ES-I3 (cell line): ENCODE measurements around the gene KRT71.

ENCODE experiments used
- H3K36me3 ChIP-seq: 2 replicates; pipeline ENCODE4 v1.6.1; 2013; ENCODE audit warnings: mild to moderate bottlenecking, low read length, control low read depth, moderate library complexity; ENCODE audit not compliant: insufficient read depth
- H3K4me1 ChIP-seq: 2 replicates; pipeline ENCODE4 v1.6.1; 2013; ENCODE audit warnings: mild to moderate bottlenecking, control low read depth, low read length; ENCODE audit not compliant: insufficient read depth
- H3K9ac ChIP-seq: 2 replicates; pipeline ENCODE4 v1.6.1; 2013; ENCODE audit warnings: low read depth, mild to moderate bottlenecking, low read length, moderate library complexity
- H3K9me3 ChIP-seq: 2 replicates; pipeline ENCODE4 v1.6.1; 2013; ENCODE audit warnings: mild to moderate bottlenecking, low read length, moderate library complexity; ENCODE audit not compliant: control insufficient read depth, insufficient read depth

KRT71 gene

GRCh38 chr12:52539083-52539820 is 13.7 kb downstream of the KRT71 start:
- Histone ChIP-seq H3K4me1 (no peaks in the 10 kb centered on the region), H3K9ac (no peak overlapping the region), H3K9me3 (no peaks in the 10 kb centered on the region), H3K36me3 (no peaks in the 10 kb centered on the region)

DNA sequence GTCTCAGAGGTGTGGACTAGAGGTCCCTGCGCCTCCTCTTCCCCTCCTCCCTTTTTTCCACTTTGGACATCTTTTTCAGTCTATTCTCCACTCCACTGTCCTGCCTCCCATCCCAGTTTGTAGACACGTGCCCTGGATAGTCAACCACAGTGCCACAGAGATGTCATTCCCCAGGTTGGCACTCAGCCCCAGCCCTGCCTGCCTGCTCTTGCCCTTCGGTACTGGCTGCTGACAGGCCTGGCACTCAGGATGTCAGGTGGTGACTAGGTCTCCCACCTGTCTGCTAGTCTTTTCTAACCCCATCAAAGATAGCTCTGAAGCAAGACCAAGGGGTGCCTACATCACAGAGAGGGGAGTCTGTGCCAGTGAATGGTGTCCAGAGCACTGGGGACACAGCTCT is 15.8 kb downstream of the KRT71 start:
- no peaks in the 10 kb centered on the region for H3K36me3 ChIP-seq
- H3K4me1 ChIP-seq, result no peaks in the 10 kb centered on the region
- no peak overlapping the region for H3K9ac ChIP-seq
- no peaks in the 10 kb centered on the region for H3K9me3 ChIP-seq

DNA sequence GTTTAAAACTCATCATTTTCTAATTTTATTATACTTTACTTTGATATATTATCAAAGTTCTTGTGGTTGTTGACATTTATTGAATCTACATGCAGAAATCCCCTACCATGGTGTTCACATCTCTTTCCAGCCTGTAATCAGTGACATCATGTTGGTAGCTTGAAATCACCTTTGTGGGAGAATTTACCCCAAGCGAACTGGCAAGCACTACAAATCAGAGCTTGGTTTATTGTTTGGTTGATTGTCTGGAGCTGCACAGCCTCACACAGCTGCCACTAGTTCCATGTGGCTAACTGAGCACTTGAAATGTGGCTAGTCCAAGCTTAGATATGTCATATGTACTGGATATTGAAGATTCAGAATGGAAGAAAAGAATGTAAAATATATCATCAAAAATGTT is 17.4 kb downstream of the KRT71 start:
- Histone ChIP-seq H3K9me3 (no peaks in the 10 kb centered on the region), H3K4me1 (no peaks in the 10 kb centered on the region), H3K9ac (no peak overlapping the region), H3K36me3 (no peaks in the 10 kb centered on the region)

GRCh38 chr12:52534482-52534881 is 18.5 kb downstream of the KRT71 start:
- Histone ChIP-seq H3K36me3 (no peaks in the 10 kb centered on the region), H3K9ac (no peak overlapping the region), H3K9me3 (no peaks in the 10 kb centered on the region), H3K4me1 (no peaks in the 10 kb centered on the region)

DNA sequence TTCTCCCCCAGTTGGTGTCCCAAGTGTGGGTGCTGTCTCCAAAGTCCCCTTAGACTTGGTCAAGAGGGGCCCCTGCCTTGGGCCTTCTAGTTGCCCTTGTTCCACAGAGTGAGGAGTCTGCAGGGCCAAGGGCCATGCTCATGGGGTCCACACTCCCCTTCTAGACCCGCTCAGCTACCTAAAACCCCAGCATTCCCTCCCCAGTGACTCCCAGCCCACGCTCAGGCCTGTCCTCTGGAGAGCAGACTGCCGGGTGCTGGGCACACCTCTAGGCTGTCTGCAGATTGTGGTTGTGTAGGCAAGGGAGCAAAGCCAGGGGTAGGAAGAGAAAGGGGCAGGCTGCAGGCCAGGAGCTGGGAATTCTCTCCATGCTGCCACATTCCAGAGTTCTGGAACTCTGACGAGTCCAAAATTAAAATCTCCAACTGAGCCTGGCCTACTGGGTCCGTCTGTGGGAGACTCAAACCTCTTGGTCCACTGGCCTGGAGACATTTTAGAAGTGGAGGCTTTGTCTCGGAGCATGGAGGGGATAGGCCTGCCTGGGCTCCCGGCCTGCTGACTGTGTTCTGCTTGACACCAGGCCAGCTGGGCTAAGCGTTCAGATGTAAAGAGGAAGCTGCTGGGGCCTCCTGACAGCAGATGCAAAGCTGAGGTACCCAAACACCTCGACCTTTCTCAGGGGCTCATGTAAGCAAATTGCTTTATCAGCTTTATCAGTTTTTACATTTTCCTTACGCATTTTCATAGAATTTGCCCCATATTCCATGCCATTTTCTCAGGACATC is 19.1 kb downstream of the KRT71 start:
- Histone ChIP-seq H3K9me3 (no peaks in the 10 kb centered on the region), H3K9ac (no peak overlapping the region), H3K4me1 (no peaks in the 10 kb centered on the region), H3K36me3 (no peaks in the 10 kb centered on the region)

- Histone ChIP-seq H3K9me3 (no peaks in the 10 kb centered on the region), H3K9ac (no peak overlapping the region), H3K4me1 (no peaks in the 10 kb centered on the region), H3K36me3 (no peaks in the 10 kb centered on the region)
These were observed 20.3 kb downstream of the KRT71 start for GRCh38 chr12:52532636-52533035.

DNA sequence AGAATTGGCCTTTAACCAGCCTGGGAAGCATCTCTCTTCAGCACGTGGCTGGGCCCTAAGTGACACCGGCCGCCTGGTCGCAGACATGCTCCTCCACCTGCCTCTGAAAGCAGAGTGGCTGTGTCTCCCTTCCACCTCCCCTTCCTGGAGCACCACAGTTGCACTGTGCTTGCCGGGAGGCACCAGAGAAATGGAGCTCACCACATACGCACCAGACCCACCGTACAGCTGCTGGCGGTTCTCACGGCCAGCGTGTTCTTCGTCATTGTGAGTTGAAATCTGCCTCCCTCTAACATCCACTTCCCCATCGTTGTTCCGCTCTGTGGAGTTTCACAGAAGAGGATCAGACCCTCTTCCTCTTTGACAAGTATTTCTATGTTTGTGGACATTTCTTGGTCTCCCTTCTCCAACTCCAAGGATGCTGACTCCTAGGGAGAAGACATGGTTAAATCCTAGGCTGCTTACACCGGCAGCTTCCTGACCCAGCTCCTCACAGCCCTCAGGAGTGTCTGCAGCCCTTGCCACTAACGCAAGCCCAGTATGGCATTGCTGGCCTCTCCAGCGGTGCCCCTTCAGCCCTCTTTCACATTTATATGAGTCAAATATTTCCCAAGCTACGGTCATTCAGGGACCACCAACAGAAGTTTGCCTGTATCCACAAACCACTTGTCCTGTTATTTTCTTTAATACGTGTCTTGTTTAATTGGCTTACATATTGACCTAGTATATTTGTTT is 21.2 kb downstream of the KRT71 start:
- Histone ChIP-seq H3K9me3 (no peaks in the 10 kb centered on the region), H3K36me3 (no peaks in the 10 kb centered on the region), H3K4me1 (no peaks in the 10 kb centered on the region), H3K9ac (no peak overlapping the region)

- Histone ChIP-seq H3K9ac (no peak overlapping the region), H3K36me3 (no peaks in the 10 kb centered on the region), H3K4me1 (no peaks in the 10 kb centered on the region), H3K9me3 (no peaks in the 10 kb centered on the region)
These were observed 22.0 kb downstream of the KRT71 start for GRCh38 chr12:52530905-52531304.

GRCh38 chr12:52530366-52530765 is 22.6 kb downstream of the KRT71 start:
- H3K36me3 ChIP-seq, result no peaks in the 10 kb centered on the region

GRCh38 chr12:52529846-52530245 is 23.1 kb downstream of the KRT71 start:
- Histone ChIP-seq H3K9ac (no peak overlapping the region), H3K9me3 (no peaks in the 10 kb centered on the region), H3K4me1 (no peaks in the 10 kb centered on the region), H3K36me3 (no peaks in the 10 kb centered on the region)

More at GRCh38 chr12:52530366-52530765, 22.6 kb downstream of the KRT71 start:
- Histone ChIP-seq H3K9me3 (no peaks in the 10 kb centered on the region), H3K9ac (no peak overlapping the region), H3K4me1 (no peaks in the 10 kb centered on the region)

DNA sequence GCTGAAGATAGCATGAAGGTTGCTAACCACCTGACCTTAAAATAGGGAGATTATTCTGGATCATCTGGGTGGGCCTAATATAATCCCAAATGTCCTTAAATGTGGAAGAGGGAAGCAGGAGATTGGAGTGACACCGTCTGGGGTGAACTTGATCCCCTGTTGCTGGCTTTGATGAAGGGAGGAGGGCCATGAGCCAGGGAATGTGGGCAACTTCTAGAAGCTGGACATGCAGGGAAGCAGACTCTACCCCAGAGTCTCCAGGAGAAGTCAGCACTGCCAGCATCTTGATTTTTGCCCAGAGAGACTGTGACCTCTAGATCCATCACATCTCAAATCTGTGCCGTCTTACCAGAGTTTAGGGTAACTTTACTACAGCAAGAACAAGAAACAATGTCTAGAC is 23.5 kb downstream of the KRT71 start:
- Histone ChIP-seq H3K36me3 (no peaks in the 10 kb centered on the region), H3K9me3 (no peaks in the 10 kb centered on the region), H3K4me1 (no peaks in the 10 kb centered on the region), H3K9ac (no peak overlapping the region)

DNA sequence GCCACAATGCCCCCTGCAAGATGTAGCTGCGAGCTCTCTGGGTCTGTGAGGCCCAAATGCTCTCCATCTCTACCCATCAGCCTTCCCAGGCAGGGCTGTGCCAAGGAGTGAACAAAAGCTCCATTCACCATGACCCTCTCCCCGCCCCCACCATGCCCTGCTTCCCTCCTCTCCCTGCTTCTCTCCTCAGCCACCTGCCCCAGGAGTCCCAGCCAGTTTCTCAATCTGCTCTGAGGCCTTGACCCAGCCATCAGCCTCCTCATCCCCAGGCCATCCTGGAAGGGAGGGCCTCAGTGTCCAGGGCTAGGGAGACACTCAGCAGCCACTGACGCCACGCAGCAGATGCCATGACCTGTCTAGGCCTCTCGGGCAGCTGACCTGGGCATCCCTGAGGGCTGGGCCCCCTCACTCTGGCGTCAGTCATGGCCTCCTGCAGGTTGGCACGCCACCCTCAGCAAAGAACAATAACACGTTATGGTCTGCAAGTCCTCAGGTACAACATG is 24.3 kb downstream of the KRT71 start:
- Histone ChIP-seq H3K9ac (no peak overlapping the region), H3K36me3 (no peaks in the 10 kb centered on the region), H3K9me3 (no peaks in the 10 kb centered on the region), H3K4me1 (no peaks in the 10 kb centered on the region; the same call in 1 of the 2 replicates)

DNA sequence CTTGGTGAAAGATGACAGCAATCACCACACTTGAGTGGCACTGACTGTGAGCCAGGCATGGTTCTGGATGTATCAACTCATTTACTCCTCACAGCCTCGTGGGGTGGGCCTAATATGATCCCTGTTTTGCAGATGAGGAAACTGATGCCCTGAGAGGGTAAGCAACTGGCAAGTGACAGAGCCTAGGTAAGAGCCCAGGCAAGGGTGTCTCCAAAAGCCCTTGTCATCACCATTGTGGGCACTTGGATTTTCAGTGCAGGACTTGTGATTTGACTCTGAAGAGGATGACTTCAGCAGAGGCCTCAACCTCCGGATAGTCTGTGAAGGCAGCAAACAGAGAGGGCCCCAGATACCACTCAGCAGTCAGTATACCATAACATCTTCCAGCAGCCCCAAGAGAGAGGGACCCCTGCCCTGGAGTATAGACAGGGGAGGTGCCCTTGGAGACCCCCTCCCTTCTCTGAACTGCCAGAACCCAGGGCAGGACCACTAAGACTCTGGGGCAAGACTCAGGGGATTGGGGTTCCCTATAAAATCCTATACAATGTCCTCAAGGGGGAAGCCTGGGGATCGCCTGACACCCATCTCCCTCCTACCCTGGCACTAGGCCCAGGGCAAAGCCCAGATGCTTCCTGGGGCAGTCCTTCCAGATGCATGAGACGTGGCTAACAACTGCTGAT is 25.7 kb downstream of the KRT71 start:
- no peaks in the 10 kb centered on the region for H3K9me3 ChIP-seq
- no peaks in the 10 kb centered on the region for H3K36me3 ChIP-seq
- H3K9ac ChIP-seq, result no peak overlapping the region
- no peaks in the 10 kb centered on the region; the same call in 1 of the 2 replicates for H3K4me1 ChIP-seq

- Histone ChIP-seq H3K9ac (no peak overlapping the region), H3K36me3 (no peaks in the 10 kb centered on the region), H3K9me3 (no peaks in the 10 kb centered on the region), H3K4me1 (peaks cover 4% of the 10 kb centered on the region; the same call in 1 of the 2 replicates)
These were observed 26.4 kb downstream of the KRT71 start for GRCh38 chr12:52526511-52526951.
